RPMI8226 (cell line): ENCODE results near the gene ZBTB16.

Source experiments
- DNase-seq: peaks from one replicate; pipeline ENCODE4 v3.0.0-alpha.2; 2015

Gene ZBTB16

GRCh38 chr11:114291381-114291780 lies 231.9 kb downstream of the ZBTB16 start:
- DNase-seq = no peak

- DNase-seq = no peak
Observed at GRCh38 chr11:114291842-114292680, 232.6 kb downstream of the ZBTB16 start.

GRCh38 chr11:114293201-114293711 lies 233.7 kb downstream of the ZBTB16 start:
- no peak for DNase-seq

- no peak for DNase-seq
Observed at GRCh38 chr11:114295676-114296604, 236.4 kb downstream of the ZBTB16 start, which contains the start of gene NNMT. TSS of gene NNMT (plus strand) at chr11:114296399. CDS start at chr11:114296557, 158 bp downstream.

GRCh38 chr11:114296605-114297372 lies 237.3 kb downstream of the ZBTB16 start:
- DNase-seq = no peak

GRCh38 chr11:114297806-114298709 lies 238.5 kb downstream of the ZBTB16 start:
- DNase-seq = no peak

GRCh38 chr11:114298710-114299109 lies 239.2 kb downstream of the ZBTB16 start:
- no peak for DNase-seq
